Large intestine (tissue), 3 donors: ENCODE results near the gene ELF2. TPM values are rescaled to one million over a fixed set of nuclear protein-coding genes. Genes with fewer than 3 reads are reported as not detected.
"Not testable (repeated sequence)": the region's sequence is repeated elsewhere in the genome, so short reads cannot be mapped to it uniquely, and the experiment has no call there.

Experiments
- DNase-seq, 2 donors: peaks; one replicate each; pipeline versions ENCODE4 v3.0.0 to v3.0.0-alpha.2; 2013
- H3K27ac ChIP-seq: one replicate; pipeline ENCODE4 v1.5.1; 2013; ENCODE audit warnings: low read length
- H3K27me3 ChIP-seq: 2 replicates; pipeline ENCODE4 v1.6.1; 2013; ENCODE audit warnings: low read length; ENCODE audit not compliant: control insufficient read depth, insufficient read depth
- H3K36me3 ChIP-seq: 2 replicates; pipeline ENCODE4 v1.6.1; 2013; ENCODE audit warnings: low read length; ENCODE audit not compliant: control insufficient read depth, insufficient read depth
- H3K4me1 ChIP-seq: one replicate; pipeline ENCODE4 v1.6.1; 2013; ENCODE audit warnings: low read length; ENCODE audit not compliant: control insufficient read depth, insufficient read depth
- H3K4me3 ChIP-seq: one replicate; pipeline ENCODE4 v1.5.1; 2013; ENCODE audit warnings: low read length
- H3K9me3 ChIP-seq: one replicate; pipeline ENCODE4 v1.6.1; 2013; ENCODE audit warnings: mild to moderate bottlenecking, low read depth, low read length, moderate library complexity; ENCODE audit not compliant: control insufficient read depth
- WGBS: methylation state at CpG from one replicate; pipeline ENCODE4 v1.1.5; 2013; ENCODE audit warnings: low lambda C conversion rate; ENCODE audit not compliant: insufficient coverage; 5-methylcytosine and 5-hydroxymethylcytosine counted together
- polyA plus RNA-seq: library from polyadenylated mRNA; unstranded; fragments of 120-200 nt; gene quantifications from one replicate; pipeline ENCODE4 v1.2.1, GENCODE V29; 2013

ELF2 gene
- polyA plus RNA-seq, 1 donor, result 42.4 TPM

DNA sequence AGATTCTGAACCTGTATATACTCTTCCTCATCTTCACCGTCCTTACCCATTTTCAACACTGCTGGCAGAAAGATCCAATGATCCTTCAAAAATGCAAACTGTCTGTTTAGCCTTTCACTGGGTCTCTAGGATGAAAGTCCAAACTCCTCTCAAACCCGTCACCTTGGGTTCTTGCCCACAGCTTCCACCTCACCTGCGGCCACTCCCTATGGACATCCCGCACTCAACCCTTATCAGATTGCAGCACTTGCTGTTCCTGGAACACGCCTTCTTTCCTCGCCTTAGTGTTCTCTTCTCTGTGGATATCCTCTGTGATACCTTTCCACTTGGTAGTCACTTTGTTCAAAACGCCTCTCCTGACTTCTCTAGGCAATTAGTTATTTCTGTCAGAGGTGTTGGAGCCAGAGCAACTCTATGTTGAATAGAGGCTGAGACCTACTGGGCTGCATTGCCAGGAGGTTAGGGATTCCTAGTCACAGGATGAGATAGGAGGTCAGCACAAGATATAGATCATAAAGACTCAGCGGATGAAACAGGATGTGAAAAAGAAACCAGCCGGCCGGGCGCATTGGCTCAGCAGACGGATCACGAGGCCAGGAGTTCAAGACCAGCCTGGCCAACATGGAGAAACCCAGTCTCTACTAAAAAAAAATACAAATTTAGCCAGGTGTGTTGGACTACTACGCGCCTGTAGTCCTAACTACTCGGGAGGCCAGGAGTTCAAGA, 165.6 kb downstream of the ELF2 start:
- peak; percentile 70 to 73 for DNase-seq
- Histone ChIP-seq H3K4me3 (no peak overlapping the region), H3K9me3 (peaks cover 7% of the 10 kb centered on the region), H3K27ac (peak overlapping the region; percentile 53), H3K27me3 (no peaks in the 10 kb centered on the region), H3K4me1 (peaks cover 22% of the 10 kb centered on the region), H3K36me3 (no peaks in the 10 kb centered on the region)
- 18% methylated on average over 3 of the region's 16 CpGs for WGBS

DNA sequence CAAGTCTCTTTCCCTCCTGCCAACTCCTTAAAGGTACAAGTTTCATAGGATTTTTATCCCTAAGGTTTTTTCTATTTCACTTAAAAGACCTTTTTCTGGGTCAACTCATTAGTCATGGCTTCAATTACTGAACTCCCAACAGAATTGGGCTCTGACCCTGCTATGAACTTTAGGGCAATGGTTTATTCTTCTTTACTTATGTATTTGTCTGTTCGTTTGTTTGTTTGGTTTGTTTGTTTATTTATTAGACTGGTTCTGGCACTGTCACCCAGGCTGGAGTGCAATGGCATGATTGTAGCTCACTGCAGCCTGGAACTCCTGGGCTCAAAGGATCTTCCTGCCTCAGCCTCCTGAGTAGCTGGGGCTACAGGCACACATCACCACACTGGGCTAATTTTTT, 167.3 kb downstream of the ELF2 start:
- H3K27ac ChIP-seq, result no peak overlapping the region
- peaks cover 17% of the 10 kb centered on the region for H3K4me1 ChIP-seq
- no CpG with 5 or more reads among the region's 1 CpG for WGBS
- no peaks in the 10 kb centered on the region for H3K36me3 ChIP-seq
- H3K9me3 ChIP-seq, result peaks cover 7% of the 10 kb centered on the region
- DNase-seq, result no peak
- no peaks in the 10 kb centered on the region for H3K27me3 ChIP-seq
- H3K4me3 ChIP-seq, result no peak overlapping the region

DNA sequence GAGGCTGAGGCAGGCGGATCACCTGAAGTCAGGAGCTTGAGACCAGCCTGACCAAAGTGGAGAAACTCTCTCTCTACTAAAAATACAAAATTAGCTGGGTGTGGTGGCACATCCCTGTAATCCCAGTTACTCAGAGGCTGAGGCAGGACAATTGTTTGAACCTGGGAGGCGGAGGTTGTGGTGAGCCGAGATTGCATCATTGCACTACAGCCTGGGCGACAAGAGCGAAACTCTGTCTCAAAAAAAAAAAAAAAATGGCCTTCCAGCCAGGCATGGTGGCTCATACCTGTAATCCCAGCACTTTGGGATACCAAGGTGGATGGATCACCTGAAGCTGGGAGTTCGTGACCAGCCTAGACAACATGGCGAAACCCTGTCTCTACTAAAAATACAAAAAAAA, 168.7 kb downstream of the ELF2 start:
- H3K9me3 ChIP-seq, H3K27ac ChIP-seq, H3K4me1 ChIP-seq: not testable (repeated sequence)

DNA sequence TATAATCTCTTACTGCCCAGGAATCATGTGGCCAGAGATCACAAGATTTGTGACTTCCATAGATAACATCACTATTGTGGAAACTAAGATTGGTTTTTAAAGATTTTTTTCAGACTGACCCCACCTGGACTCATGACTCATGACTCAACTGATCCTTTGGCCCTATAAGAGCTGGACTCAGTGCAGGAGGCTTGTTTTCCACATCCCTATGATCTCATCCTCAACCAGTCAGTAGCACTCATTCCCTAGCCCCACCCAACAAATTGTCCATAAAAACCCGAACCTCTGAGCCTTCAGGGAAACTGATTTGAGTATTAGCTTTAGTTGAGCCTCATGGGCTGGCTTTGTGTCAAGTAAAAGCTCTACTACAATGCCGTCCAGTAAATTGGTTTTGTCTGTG, 169.4 kb downstream of the ELF2 start:
- no peak for DNase-seq
- H3K27me3 ChIP-seq, result no peaks in the 10 kb centered on the region
- H3K36me3 ChIP-seq, result no peaks in the 10 kb centered on the region
- H3K9me3 ChIP-seq, result peaks cover 7% of the 10 kb centered on the region
- H3K27ac ChIP-seq, result no peak overlapping the region
- H3K4me3 ChIP-seq, result no peak overlapping the region
- WGBS, result no CpG with 5 or more reads among the region's 2 CpGs
- H3K4me1 ChIP-seq, result peaks cover 7% of the 10 kb centered on the region

More for the DNA sequence above, 168.7 kb downstream of the ELF2 start:
- not testable (repeated sequence) for H3K36me3 ChIP-seq, H3K27me3 ChIP-seq, DNase-seq, H3K4me3 ChIP-seq
- no CpG with 5 or more reads among the region's 7 CpGs for WGBS

Other genes with a start within 250 kb of the ELF2 start
- gene NOCT, start 161.4 kb downstream of the ELF2 start, polyA plus RNA-seq, result 5.4 TPM
- 0.37 TPM for gene MGARP, start 103.0 kb upstream of the ELF2 start, polyA plus RNA-seq
- gene NAA15, start 124.3 kb upstream of the ELF2 start, polyA plus RNA-seq, result 24.2 TPM
- 82.9 TPM for gene NDUFC1, start 125.3 kb upstream of the ELF2 start, polyA plus RNA-seq